ENCODE data around the gene EIF2B2. TPM values are rescaled to one million over a fixed set of nuclear protein-coding genes. Genes with fewer than 3 reads are reported as not detected.

EIF2B2 gene
- total and polyA plus RNA-seq, 2 of the 13 experiments (the other 11 are each of a cell fraction or from before 2014, with no cell fraction given), result 54.4 to 78.6 TPM

DNA sequence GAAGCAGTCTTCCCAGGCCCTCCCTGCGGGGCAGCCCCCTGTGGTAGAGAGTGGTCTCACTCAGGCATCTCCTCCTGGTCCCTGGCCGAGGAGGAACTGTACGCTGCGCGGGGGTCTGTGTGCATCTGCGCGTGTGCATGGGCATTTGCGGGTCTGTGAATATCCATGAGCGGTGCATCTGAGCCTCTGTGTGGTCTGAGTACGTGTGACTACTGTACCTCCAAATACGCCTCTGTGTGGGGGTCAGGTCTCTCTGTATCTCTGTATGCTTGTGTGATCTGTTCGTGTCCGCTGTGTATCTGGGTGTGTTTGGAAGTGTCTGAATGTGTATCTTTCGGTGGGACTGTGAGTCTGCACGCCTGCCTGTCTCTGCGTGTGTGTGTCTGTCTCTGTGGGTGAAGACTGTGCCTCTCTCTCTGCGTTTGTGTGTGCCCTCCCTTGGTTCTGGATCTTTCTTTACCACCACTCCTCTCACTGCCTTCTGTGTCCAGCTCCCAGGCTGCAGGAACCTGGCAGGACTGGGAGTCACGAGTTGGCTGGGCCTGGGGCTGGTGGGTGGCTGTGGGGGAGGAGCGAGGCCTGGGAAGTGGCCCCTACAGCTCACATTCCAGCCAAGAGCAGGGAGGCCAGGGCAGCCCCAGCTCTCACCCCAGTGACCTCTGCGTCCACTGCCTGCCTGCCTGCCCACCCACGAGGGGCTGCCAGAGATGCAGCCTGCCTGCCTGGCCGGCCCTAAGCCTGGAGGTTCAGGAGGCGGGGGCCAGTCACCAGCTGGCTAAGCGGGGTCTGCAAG lies 46.2 kb upstream of the EIF2B2 start (continued):
- TF ChIP-seq, protein P1, sequence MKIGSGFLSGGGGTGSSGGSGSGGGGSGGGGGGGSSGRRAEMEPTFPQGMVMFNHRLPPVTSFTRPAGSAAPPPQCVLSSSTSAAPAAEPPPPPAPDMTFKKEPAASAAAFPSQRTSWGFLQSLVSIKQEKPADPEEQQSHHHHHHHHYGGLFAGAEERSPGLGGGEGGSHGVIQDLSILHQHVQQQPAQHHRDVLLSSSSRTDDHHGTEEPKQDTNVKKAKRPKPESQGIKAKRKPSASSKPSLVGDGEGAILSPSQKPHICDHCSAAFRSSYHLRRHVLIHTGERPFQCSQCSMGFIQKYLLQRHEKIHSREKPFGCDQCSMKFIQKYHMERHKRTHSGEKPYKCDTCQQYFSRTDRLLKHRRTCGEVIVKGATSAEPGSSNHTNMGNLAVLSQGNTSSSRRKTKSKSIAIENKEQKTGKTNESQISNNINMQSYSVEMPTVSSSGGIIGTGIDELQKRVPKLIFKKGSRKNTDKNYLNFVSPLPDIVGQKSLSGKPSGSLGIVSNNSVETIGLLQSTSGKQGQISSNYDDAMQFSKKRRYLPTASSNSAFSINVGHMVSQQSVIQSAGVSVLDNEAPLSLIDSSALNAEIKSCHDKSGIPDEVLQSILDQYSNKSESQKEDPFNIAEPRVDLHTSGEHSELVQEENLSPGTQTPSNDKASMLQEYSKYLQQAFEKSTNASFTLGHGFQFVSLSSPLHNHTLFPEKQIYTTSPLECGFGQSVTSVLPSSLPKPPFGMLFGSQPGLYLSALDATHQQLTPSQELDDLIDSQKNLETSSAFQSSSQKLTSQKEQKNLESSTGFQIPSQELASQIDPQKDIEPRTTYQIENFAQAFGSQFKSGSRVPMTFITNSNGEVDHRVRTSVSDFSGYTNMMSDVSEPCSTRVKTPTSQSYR (CRISPR knock-in tag; IDR thresholded peaks at IDR 0.05; ENCODE audit: borderline replicate concordance), result peak; percentile 91
- TF ChIP-seq FOXC1 (CRISPR knock-in tag; IDR thresholded peaks at IDR 0.05; ENCODE audit: borderline replicate concordance), result no peak
- peak; percentile 49; the same call in 1 of the 2 replicates for TF ChIP-seq HNF4A (CRISPR knock-in tag; IDR thresholded peaks at IDR 0.05)
- TF ChIP-seq NONO (IDR thresholded peaks at IDR 0.05), result no peak
- no peak for TF ChIP-seq NONO (CRISPR knock-in tag; conservative IDR thresholded peaks at IDR 0.05)
- no peak for TF ChIP-seq TAF15 (IDR thresholded peaks at IDR 0.05; ENCODE audit: low read depth, low read length, poor library complexity, severe bottlenecking)
- TF ChIP-seq ZNF720 (CRISPR knock-in tag; IDR thresholded peaks at IDR 0.05), result no peak
- TF ChIP-seq, protein P2, sequence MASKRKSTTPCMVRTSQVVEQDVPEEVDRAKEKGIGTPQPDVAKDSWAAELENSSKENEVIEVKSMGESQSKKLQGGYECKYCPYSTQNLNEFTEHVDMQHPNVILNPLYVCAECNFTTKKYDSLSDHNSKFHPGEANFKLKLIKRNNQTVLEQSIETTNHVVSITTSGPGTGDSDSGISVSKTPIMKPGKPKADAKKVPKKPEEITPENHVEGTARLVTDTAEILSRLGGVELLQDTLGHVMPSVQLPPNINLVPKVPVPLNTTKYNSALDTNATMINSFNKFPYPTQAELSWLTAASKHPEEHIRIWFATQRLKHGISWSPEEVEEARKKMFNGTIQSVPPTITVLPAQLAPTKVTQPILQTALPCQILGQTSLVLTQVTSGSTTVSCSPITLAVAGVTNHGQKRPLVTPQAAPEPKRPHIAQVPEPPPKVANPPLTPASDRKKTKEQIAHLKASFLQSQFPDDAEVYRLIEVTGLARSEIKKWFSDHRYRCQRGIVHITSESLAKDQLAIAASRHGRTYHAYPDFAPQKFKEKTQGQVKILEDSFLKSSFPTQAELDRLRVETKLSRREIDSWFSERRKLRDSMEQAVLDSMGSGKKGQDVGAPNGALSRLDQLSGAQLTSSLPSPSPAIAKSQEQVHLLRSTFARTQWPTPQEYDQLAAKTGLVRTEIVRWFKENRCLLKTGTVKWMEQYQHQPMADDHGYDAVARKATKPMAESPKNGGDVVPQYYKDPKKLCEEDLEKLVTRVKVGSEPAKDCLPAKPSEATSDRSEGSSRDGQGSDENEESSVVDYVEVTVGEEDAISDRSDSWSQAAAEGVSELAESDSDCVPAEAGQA (IDR thresholded peaks at IDR 0.05; ENCODE audit: low read depth), result no peak
- TF ChIP-seq, protein P2 (CRISPR knock-in tag; IDR thresholded peaks at IDR 0.05; ENCODE audit: borderline replicate concordance), result no peak
- TF ChIP-seq, protein P3, sequence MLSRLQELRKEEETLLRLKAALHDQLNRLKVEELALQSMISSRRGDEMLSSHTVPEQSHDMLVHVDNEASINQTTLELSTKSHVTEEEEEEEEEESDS (CRISPR knock-in tag; IDR thresholded peaks at IDR 0.05; ENCODE audit: borderline replicate concordance), result no peak
- TF ChIP-seq NR2F6 (IDR thresholded peaks at IDR 0.05), result peak; percentile 65; the same call in 1 of the 2 replicates
- peak; percentile 89 for TF ChIP-seq NR2F6 (CRISPR knock-in tag; IDR thresholded peaks at IDR 0.05)
- TF ChIP-seq, protein P4, sequence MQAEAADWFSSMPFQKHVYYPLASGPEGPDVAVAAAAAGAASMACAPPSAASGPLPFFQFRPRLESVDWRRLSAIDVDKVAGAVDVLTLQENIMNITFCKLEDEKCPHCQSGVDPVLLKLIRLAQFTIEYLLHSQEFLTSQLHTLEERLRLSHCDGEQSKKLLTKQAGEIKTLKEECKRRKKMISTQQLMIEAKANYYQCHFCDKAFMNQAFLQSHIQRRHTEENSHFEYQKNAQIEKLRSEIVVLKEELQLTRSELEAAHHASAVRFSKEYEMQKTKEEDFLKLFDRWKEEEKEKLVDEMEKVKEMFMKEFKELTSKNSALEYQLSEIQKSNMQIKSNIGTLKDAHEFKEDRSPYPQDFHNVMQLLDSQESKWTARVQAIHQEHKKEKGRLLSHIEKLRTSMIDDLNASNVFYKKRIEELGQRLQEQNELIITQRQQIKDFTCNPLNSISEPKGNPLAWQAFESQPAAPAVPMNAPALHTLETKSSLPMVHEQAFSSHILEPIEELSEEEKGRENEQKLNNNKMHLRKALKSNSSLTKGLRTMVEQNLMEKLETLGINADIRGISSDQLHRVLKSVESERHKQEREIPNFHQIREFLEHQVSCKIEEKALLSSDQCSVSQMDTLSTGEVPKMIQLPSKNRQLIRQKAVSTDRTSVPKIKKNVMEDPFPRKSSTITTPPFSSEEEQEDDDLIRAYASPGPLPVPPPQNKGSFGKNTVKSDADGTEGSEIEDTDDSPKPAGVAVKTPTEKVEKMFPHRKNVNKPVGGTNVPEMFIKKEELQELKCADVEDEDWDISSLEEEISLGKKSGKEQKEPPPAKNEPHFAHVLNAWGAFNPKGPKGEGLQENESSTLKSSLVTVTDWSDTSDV (CRISPR knock-in tag; IDR thresholded peaks at IDR 0.05), result no peak
- TF ChIP-seq MAFG (CRISPR knock-in tag; IDR thresholded peaks at IDR 0.05), result no peak

Measured in HepG2 (cell line).